ENCODE data around the gene FAM171A1.

GRCh38 chr10:15279236-15279635 is 91.9 kb downstream of the FAM171A1 start:
- no peak for TF ChIP-seq CTCF (IDR thresholded peaks at IDR 0.05)
- TF ChIP-seq POLR2A (IDR thresholded peaks at IDR 0.05): no peak

Data from body of pancreas (tissue), 4 donors.